ENCODE measurements around the gene CNTRL. TPM values are rescaled to one million over a fixed set of nuclear protein-coding genes. Genes with fewer than 3 reads are reported as not detected.

Gene CNTRL
- total and polyA plus RNA-seq, 2 of the 8 experiments (the other 6 are each of a cell fraction or from before 2014, with no cell fraction given), result 5.1 to 13.9 TPM

GRCh38 chr9:121133104-121133816 lies 58.5 kb downstream of the CNTRL start (continued):
- TF ChIP-seq CBX5 (IDR thresholded peaks at IDR 0.05; ENCODE audit: low read depth, low read length), result no peak
- TF ChIP-seq BRCA1 (IDR thresholded peaks at IDR 0.05; ENCODE audit: low read depth, low read length), result no peak
- TF ChIP-seq RFX5 (IDR thresholded peaks at IDR 0.05; ENCODE audit: borderline replicate concordance, low read depth, low read length), result no peak
- no peak for TF ChIP-seq MAFK (IDR thresholded peaks at IDR 0.05; ENCODE audit: low read depth, low read length)
- TF ChIP-seq RBBP5 (IDR thresholded peaks at IDR 0.05; ENCODE audit: borderline replicate concordance, low read depth, low read length), result no peak
- TF ChIP-seq SIN3A (conservative IDR thresholded peaks at IDR 0.05 in 1 of 2, IDR thresholded peaks at IDR 0.05 in 1 of 2; ENCODE audit: low read depth in 1 of 2, low read length in 2 of 2), result no peak
